ENCODE data around the gene TXNRD2.
"Not testable (repeated sequence)": the region's sequence is repeated elsewhere in the genome, so short reads cannot be mapped to it uniquely, and the experiment has no call there.

Gene TXNRD2

GRCh38 chr22:19951346-19951745, 9.7 kb upstream of the TXNRD2 start:
- in situ Hi-C loops (cut with MboI; ENCODE audit: low sequenced_read_pairs): no loop called here

DNA sequence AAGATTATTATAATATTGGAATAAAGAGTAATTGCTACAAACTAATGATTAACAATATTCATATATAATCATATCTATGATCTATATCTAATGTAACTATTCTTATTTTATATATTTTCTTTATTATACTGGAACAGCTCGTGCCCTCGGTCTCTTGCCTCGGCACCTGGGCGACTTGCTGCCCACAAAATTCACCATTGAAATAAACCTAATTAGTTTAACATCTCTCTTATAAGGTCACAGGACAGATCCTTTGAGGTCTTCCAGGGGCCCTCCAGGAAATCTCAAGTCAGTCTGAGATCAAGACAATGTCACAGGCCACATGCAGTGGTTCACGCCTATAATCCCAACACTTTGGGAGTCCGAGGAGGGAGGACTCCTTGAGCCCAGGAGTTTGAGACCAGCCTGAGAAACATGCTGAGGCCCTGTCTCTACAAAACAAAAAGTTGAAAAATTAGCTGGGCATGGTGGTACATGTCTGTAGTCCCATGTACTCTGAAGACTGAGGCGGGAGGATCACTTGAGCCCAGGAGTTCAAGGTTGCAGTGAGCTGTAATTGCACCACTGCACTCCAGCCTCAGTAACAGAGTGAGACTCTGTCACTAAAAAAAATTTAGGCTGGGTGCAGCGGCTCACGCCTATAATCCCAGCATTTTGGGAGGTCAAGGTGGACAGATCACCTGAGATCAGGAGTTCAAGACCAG, 6.6 kb upstream of the TXNRD2 start:
- in situ Hi-C loops (cut with MboI; ENCODE audit: low sequenced_read_pairs): no loop called here

DNA sequence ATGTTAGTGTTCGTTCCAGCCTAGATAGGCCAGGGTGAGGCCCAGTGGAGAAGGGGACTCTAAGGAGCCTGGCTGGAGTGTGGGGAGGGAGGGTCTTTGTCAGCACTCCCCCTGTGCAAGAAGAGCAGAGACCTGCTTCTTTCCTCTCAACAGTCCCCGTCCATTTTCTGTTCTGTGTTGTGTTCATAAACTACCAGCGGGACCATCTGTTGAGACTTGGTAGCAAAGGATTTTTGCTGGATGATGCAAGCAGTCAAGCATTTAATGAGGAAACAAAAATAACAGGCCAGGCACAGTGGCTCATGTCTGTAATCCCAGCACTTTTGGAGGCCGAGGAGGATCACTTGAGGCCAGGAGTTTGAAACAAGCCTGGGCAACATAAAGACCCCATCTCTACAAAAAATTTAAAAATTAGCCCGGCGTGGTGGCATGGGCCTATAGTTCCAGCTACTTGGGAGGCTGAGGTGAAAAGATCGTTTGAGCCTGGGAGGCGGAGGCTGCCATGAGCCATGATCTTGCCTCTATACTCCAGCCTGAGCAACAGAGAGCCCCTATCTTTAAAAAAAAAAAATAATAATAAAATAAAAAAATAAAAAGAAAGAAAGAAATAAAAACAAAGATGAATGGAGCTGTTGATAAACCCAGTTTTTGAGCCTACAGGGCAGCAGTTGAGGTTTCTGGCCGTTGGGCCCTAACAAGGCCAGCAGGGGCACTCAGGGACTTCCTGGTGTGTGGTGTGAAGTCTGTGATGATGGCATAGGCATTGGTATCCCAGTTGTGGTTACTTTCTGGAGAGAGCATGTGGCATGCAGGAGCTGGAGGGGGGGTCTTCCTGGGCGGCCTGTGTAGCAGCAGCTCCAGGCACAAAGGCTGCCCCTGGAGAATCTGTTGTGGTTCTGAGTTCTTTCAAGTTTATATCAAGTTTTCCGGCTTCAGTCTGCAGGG, 1.7 kb upstream of the TXNRD2 start:
- in situ Hi-C loops (cut with MboI; ENCODE audit: low sequenced_read_pairs): no loop called here

DNA sequence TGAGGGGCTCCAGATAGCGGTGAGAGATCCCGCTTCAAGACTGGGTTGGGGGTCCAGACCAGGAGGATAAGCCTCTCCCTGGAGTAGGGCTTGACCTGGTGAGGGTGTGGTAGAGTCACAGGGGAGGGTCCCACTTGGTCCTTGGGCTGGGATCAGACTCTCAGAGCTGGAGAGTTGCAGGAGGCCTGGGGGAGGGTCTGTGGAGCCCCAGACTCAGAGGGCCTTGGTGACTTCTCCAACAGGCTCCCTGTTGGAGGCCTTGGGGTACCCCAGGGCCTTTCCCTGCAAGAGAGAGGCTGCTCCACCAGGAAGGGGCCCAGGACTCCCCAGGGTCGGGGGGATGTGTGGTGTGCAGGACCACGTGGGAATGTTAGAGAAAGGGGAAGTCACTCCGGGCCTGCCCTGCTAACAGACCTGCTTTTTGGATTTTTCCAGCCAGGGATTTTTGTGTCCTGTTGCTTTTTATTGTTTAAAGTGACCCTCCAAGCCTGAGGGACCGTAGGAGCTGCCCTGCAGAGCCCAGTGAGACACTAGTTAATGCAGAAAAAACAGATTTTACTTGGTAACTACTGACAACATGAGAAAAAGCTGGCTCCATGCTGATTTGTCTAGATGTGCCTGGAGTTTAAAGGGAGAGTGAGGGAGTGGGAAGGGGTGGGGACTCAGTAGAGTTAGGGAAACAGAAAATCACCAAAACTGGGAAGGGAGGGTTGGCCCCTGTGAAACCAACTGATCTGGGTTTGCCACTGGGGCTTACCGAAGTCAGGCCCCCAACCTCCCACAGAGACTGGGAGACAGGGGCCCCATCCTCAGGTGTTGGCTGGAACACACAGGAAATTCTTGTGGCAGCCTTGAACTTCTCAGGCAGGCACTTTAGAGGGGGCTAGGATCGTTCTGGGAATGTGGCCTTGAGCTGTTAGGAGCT, 801 bp upstream of the TXNRD2 start:
- in situ Hi-C loops (cut with MboI; ENCODE audit: low sequenced_read_pairs): no loop called here

DNA sequence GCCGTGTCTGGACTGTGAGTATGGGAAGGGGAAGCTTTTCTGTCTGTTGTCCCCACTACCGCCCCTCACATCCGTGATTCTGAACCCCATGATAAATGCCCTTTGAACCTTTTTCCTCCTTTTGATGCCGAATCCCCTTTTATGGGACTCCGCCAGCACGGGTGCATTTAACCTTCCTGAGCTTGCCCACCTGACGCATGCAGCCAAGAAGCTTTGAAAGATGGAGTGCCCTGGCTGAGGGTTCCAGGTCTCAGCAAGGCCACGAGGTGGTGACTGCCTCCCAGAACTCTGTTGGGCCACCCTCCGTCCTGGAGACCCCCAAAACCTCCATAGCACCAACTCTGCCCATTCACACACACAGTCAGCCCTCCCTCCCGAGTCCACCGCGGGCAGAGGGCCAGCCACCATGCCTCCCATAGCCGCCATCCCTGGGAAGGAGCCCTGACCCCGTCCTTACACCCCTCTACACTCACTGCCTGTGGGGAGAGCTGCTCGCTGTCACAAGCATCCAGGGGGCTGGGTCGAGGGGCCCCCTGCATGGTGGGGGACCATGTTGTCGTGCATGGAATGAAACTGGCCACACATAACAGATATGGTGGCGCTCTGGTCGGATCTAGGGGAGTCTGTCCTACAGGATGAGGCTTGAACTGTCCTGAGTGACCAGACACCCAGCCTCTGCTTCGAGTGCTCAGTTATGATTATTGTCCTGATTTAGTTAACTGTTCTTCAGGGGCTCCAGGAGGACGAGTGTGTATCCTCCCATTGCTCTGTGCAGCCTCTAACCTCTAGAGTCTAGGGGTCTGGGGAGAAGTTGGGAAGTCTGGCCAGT, 868 bp downstream of the TXNRD2 start:
- in situ Hi-C loops (cut with MboI; ENCODE audit: low sequenced_read_pairs): no loop called here

DNA sequence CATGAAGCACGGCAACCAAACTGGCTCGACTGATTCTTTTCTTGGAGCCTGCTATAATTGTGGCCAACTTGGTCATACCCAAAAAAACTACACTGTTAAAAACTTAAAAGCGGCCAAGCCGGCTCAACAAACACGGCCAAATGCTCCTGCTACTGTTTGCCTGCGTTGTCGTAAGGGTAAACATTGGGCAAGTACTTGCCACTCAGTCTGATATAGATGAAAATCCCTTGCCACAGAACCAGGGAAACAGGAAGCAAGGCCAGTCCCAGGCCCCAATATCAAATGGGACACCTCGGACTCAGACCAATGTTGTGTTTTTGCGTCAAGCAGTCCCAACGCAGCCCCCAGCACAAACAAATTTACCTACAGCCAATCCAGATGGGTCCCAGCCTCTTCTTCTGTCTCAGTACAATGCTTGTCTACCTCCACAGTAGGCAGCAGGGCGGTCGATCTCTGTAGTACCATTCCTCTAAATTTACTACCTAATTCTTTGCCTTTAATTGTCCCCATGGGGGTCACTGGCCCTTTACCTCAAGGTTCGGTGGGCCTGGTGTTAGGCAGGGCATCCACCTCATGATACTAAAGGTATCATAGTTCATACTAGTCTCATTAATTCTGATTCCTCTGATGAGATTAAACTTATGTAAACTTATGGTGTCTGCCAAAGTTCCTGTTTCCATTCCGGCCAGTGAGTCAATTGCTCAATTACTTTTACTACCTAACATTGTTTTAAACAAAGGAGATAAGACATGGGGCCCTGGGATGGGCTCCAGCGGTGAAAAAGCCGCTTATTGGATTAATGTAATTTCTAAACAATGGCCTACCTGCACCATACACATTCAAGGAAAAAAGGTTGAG, 3.8 kb downstream of the TXNRD2 start:
- in situ Hi-C loops (cut with MboI; ENCODE audit: low sequenced_read_pairs): no loop called here

GRCh38 chr22:19936513-19936912, 5.1 kb downstream of the TXNRD2 start:
- in situ Hi-C loops (cut with MboI; ENCODE audit: low sequenced_read_pairs): no loop called here

- in situ Hi-C loops (cut with MboI; ENCODE audit: low sequenced_read_pairs): not testable (repeated sequence)
These were observed 6.4 kb downstream of the TXNRD2 start for GRCh38 chr22:19935123-19935718.

DNA sequence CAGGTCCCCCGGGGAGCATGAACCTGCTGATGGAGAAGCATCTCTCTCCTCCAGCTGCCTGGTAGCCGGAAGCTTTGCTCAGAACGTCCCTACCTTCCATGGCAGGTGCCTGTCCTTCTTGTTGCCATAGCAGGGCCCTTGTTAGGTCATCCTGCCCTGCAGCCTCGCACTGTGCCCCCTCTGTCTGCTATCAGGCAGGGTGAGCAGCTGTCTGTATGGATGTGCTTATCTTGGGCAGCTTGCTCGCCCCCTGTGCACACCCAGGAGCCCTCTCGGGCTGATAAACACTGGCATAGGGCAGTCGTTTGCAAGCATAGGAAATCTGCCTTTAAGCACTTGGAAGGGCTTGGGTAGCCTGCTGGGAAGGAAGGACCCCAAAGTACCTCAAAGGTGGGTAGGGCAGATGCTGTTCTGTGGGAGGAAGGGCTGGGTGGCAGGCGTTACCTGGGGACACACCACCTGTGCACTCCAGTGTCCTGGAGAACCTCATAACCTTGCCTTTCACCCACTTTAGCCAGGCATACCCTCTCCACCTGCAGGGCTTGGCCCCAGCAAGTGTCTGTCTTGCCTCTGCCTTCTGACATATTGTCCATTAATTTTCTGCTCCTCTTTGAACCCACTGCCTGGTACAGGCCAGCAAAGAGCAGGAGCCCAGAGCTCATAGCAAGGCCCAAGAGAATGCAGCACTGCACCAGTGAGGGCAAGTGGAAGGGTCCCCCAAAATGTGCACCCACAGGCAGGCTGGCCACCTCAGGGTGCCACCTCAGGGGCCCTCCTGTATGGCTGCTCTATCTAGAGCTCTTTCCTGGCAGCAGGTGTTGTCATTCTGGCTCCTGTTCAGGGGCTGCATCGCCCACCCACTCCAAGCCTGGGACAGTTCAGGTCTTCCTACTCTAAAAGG, 8.0 kb downstream of the TXNRD2 start:
- in situ Hi-C loops (cut with MboI; ENCODE audit: low sequenced_read_pairs): no loop called here

- in situ Hi-C loops (cut with MboI; ENCODE audit: low sequenced_read_pairs): no loop called here
These were observed 9.0 kb downstream of the TXNRD2 start for GRCh38 chr22:19932367-19933206.

- in situ Hi-C loops (cut with MboI; ENCODE audit: low sequenced_read_pairs): no loop called here
These were observed 10.1 kb downstream of the TXNRD2 start for GRCh38 chr22:19931514-19931913.

GRCh38 chr22:19930551-19931486, 10.8 kb downstream of the TXNRD2 start:
- in situ Hi-C loops (cut with MboI; ENCODE audit: low sequenced_read_pairs): no loop called here

GRCh38 chr22:19929586-19930550, 11.8 kb downstream of the TXNRD2 start:
- in situ Hi-C loops (cut with MboI; ENCODE audit: low sequenced_read_pairs): no loop called here

- in situ Hi-C loops (cut with MboI; ENCODE audit: low sequenced_read_pairs): no loop called here
These were observed 13.4 kb downstream of the TXNRD2 start for GRCh38 chr22:19928207-19928606.

DNA sequence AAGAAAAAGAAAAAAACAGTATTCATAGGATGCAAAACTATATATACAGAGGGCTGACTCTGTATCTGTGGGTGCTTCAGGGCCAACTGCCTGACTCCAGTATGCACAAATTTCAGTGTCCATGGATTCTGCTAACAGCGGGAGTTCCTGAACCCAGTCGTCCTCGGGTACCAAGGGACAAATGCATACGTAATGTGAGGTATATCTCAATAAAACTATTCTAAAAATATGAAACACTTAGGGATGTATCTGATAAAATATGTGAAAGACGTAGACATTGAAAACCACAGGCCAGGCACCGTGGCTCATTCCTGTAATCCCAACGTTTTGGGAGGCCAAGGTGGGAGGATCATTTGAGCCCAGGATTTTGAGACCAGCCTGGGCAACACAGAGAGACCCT, 13.9 kb downstream of the TXNRD2 start:
- in situ Hi-C loops (cut with MboI; ENCODE audit: low sequenced_read_pairs): no loop called here
